K562 (cell line): ENCODE measurements around the gene MVD. TPM values are rescaled to one million over a fixed set of nuclear protein-coding genes. Genes with fewer than 3 reads are reported as not detected.

Source experiments
- BCL6 ChIP-seq: fragments of 250-450 bp; sonication (Bioruptor Pico); IDR thresholded peaks from 2 replicates; pipeline ENCODE4 v1.4.0; 2020
- ETV5 ChIP-seq: sonication (generic); formaldehyde crosslinking; IDR thresholded peaks from 2 replicates; pipeline ENCODE4 v1.4.0; 2020; ENCODE audit warnings: low read depth, mild to moderate bottlenecking, missing genetic modification reagents
- FUS ChIP-seq: fragments of 200-400 bp; formaldehyde crosslinking; optimal IDR thresholded peaks from 2 replicates; pipeline ENCODE3; 2017; ENCODE audit warnings: low read depth, low read length
- GABPA ChIP-seq: fragments of 200-800 bp; sonication (Bioruptor generic); conservative IDR thresholded peaks from 2 replicates; pipeline ENCODE4 v1.6.1; 2016; ENCODE audit warnings: low read depth, missing genetic modification characterization, missing compliant biosample characterization
- GTF2F1 ChIP-seq: IDR thresholded peaks from 2 replicates; pipeline ENCODE4 v1.6.1; 2011; ENCODE audit warnings: low read depth, low read length, improper control_type of control experiment
- HOXB6 ChIP-seq: fragments of 250-450 bp; sonication (Bioruptor Pico); IDR thresholded peaks from 2 replicates; pipeline ENCODE4 v1.5.1; 2022; ENCODE audit warnings: mild to moderate bottlenecking, borderline replicate concordance
- JUND ChIP-seq, 2 experiments: IDR thresholded peaks; 2 replicates in 1 of 2; 3 replicates in 1 of 2; pipeline ENCODE4 v1.6.1; 2011; ENCODE audit warnings: borderline replicate concordance in 2 of 2, low read depth in 2 of 2, low read length in 2 of 2, improper control_type of control experiment in 1 of 2, missing biosample characterization in 1 of 2, missing genetic modification characterization in 1 of 2, missing genetic modification reagents in 1 of 2
- NCOR1 ChIP-seq: fragments of 450-650 bp; IDR thresholded peaks from 2 replicates; pipeline ENCODE4 v1.6.1; 2016; ENCODE audit warnings: mild to moderate bottlenecking, moderate library complexity
- NR4A1 ChIP-seq, 2 experiments: fragments of 250-450 bp in 1 of 2; fragments of 450-650 bp in 1 of 2; sonication (Bioruptor Pico) in 1 of 2; IDR thresholded peaks; 2 replicates each; pipeline versions ENCODE4 v1.4.0 to v1.6.1; 2016 to 2020; ENCODE audit warnings: mild to moderate bottlenecking in 2 of 2, missing compliant biosample characterization in 1 of 2, missing genetic modification characterization in 1 of 2, moderate library complexity in 1 of 2
- PTRF ChIP-seq: fragments of 450-650 bp; IDR thresholded peaks from 2 replicates; pipeline ENCODE4 v1.6.1; 2016; ENCODE audit warnings: mild to moderate bottlenecking, missing genetic modification characterization, missing compliant biosample characterization
- RAD21 ChIP-seq, 2 experiments: fragments of 250-450 bp in 1 of 2; fragments of 450-650 bp in 1 of 2; sonication (Bioruptor Pico) in 1 of 2; formaldehyde crosslinking in 1 of 2; IDR thresholded peaks in 1 of 2; conservative IDR thresholded peaks in 1 of 2; 2 replicates each; pipeline versions ENCODE4 v1.4.0 to v1.8.0; 2020 to 2022; ENCODE audit warnings: mild to moderate bottlenecking in 2 of 2, moderate library complexity in 1 of 2
- SMC3 ChIP-seq: conservative IDR thresholded peaks from 2 replicates; pipeline ENCODE4 v1.6.1; 2011; ENCODE audit warnings: low read depth, low read length, improper control_type of control experiment; ENCODE audit not compliant: insufficient read depth
- SNIP1 ChIP-seq: fragments of 450-650 bp; IDR thresholded peaks from 2 replicates; pipeline ENCODE4 v1.7.1; 2017; ENCODE audit warnings: low read depth, mild to moderate bottlenecking
- STAT5A ChIP-seq: IDR thresholded peaks from 2 replicates; pipeline ENCODE4 v1.6.1; 2012; ENCODE audit warnings: low read length, inconsistent platforms, borderline replicate concordance
- YY1 ChIP-seq, 3 experiments: IDR thresholded peaks; 2 replicates each; pipeline ENCODE4 v1.6.1; 2011; ENCODE audit warnings: low read length in 2 of 3, mild to moderate bottlenecking in 2 of 3, moderate library complexity in 2 of 3, borderline replicate concordance in 1 of 3, control low read depth in 1 of 3, low read depth in 1 of 3; ENCODE audit not compliant: insufficient read depth in 3 of 3, insufficient replicate concordance in 2 of 3, control insufficient read depth in 1 of 3, insufficient read length in 1 of 3; ENCODE audit errors: extremely low read depth in 1 of 3
- ZBTB7A ChIP-seq: IDR thresholded peaks from 2 replicates; pipeline ENCODE4 v1.6.1; 2011; ENCODE audit warnings: low read depth, mild to moderate bottlenecking, low read length, moderate library complexity, borderline replicate concordance; ENCODE audit not compliant: control insufficient read depth
- ZNF134 ChIP-seq: fragments of 250-450 bp; sonication (Bioruptor Pico); conservative IDR thresholded peaks from 2 replicates; pipeline ENCODE4 v1.4.0; 2020
- ZNF324 ChIP-seq: fragments of 250-450 bp; sonication (Bioruptor Pico); IDR thresholded peaks from 2 replicates; pipeline ENCODE4 v1.4.0; 2020; ENCODE audit warnings: mild to moderate bottlenecking
- ZNF444 ChIP-seq: fragments of 250-450 bp; sonication (Bioruptor Pico); IDR thresholded peaks from 2 replicates; pipeline ENCODE4 v1.4.0; 2020; ENCODE audit warnings: mild to moderate bottlenecking, moderate library complexity
- ZNF589 ChIP-seq: fragments of 200-800 bp; sonication (Bioruptor generic); IDR thresholded peaks from 2 replicates; pipeline ENCODE4 v1.6.1; 2016; ENCODE audit warnings: low read depth, missing genetic modification characterization, missing compliant biosample characterization
- polyA plus RNA-seq, 8 experiments: library from polyadenylated mRNA; depleted of rRNA in 4 of 8; stranded (reverse) in 5 of 8; unstranded in 3 of 8; fragments of >200 nt; fragmentation: Nextera tagmentation in 2 of 8; fragmentation: Illumina TruSeq in 1 of 8; extraction: Ambion mirVana in 2 of 8; extraction: Trizol in 1 of 8; gene quantifications; 2 replicates each; pipeline versions ENCODE4 v1.2.1 to v1.2.3, GENCODE V29; 2011 to 2014; ENCODE audit warnings: inconsistent platforms in 1 of 8, missing spikeins in 1 of 8
- total RNA-seq, 7 experiments: library from RNA; depleted of rRNA in 6 of 7; stranded (reverse); fragments of >200 nt in 6 of 7; fragmentation: Illumina TruSeq in 2 of 7; extraction: Trizol in 2 of 7; gene quantifications; 2 replicates each; pipeline versions ENCODE4 v1.2.1 to v1.2.3, GENCODE V29; 2011 to 2021; ENCODE audit warnings: low replicate concordance in 1 of 7
- TF ChIP-seq, protein P1 (sequence below), 2 experiments: IDR thresholded peaks in 1 of 2; conservative IDR thresholded peaks in 1 of 2; 2 replicates each; pipeline ENCODE4 v1.6.1; 2016; ENCODE audit warnings: low read depth in 2 of 2, mild to moderate bottlenecking in 1 of 2, missing compliant biosample characterization in 1 of 2, missing genetic modification characterization in 1 of 2, moderate library complexity in 1 of 2
- TF ChIP-seq, protein P2 (sequence below): IDR thresholded peaks from 3 replicates; pipeline ENCODE4 v1.6.1; 2011; ENCODE audit warnings: borderline replicate concordance, mild to moderate bottlenecking; ENCODE audit not compliant: insufficient read length, insufficient read depth

MVD gene
- total and polyA plus RNA-seq, 9 of the 15 experiments (the other 6 are each of a cell fraction or from before 2014, with no cell fraction given) = 12.2 to 141 (median 45.3) TPM

- no peak for TF ChIP-seq PTRF (tag)
- TF ChIP-seq, protein P1, sequence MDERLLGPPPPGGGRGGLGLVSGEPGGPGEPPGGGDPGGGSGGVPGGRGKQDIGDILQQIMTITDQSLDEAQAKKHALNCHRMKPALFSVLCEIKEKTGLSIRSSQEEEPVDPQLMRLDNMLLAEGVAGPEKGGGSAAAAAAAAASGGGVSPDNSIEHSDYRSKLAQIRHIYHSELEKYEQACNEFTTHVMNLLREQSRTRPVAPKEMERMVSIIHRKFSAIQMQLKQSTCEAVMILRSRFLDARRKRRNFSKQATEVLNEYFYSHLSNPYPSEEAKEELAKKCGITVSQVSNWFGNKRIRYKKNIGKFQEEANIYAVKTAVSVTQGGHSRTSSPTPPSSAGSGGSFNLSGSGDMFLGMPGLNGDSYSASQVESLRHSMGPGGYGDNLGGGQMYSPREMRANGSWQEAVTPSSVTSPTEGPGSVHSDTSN (CRISPR knock-in tag; IDR thresholded peaks at IDR 0.05; ENCODE audit: low read depth) = no peak
- TF ChIP-seq, protein P1 (tag; conservative IDR thresholded peaks at IDR 0.05; ENCODE audit: low read depth) = no peak
- no peak for TF ChIP-seq ZNF134
- TF ChIP-seq ZNF444 (CRISPR knock-in tag) = no peak
- TF ChIP-seq NCOR1 = no peak
- TF ChIP-seq ETV5 (CRISPR knock-in tag) = no peak
- TF ChIP-seq, protein P2, sequence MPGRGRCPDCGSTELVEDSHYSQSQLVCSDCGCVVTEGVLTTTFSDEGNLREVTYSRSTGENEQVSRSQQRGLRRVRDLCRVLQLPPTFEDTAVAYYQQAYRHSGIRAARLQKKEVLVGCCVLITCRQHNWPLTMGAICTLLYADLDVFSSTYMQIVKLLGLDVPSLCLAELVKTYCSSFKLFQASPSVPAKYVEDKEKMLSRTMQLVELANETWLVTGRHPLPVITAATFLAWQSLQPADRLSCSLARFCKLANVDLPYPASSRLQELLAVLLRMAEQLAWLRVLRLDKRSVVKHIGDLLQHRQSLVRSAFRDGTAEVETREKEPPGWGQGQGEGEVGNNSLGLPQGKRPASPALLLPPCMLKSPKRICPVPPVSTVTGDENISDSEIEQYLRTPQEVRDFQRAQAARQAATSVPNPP = no peak
- peak; percentile 48; the same call in 1 of the 2 replicates for TF ChIP-seq ZBTB7A
- peak in 1 of 3 experiments; percentile 32 for TF ChIP-seq YY1 (IDR thresholded peaks at IDR 0.05; ENCODE audit: borderline replicate concordance in 1 of 3, control insufficient read depth in 1 of 3, extremely low read depth in 1 of 3, insufficient read depth in 3 of 3, insufficient read length in 1 of 3, insufficient replicate concordance in 2 of 3, low read depth in 1 of 3, low read length in 2 of 3)
- no peak for TF ChIP-seq ZNF589
- no peak for TF ChIP-seq GABPA (tag)
- TF ChIP-seq NR4A1 (CRISPR knock-in tag; IDR thresholded peaks at IDR 0.05) = no peak
- TF ChIP-seq NR4A1 (tag; IDR thresholded peaks at IDR 0.05) = no peak
- peak in 1 of 2 experiments; percentile 57; a peak in 2 of 4 replicates for TF ChIP-seq RAD21 (CRISPR knock-in tag; conservative IDR thresholded peaks at IDR 0.05 in 1 of 2, IDR thresholded peaks at IDR 0.05 in 1 of 2)
- TF ChIP-seq JUND (IDR thresholded peaks at IDR 0.05; ENCODE audit: borderline replicate concordance, low read depth, low read length) = no peak
- TF ChIP-seq JUND (tag; IDR thresholded peaks at IDR 0.05; ENCODE audit: borderline replicate concordance, low read depth, low read length) = no peak
- TF ChIP-seq FUS = no peak
- TF ChIP-seq ZNF324 (CRISPR knock-in tag) = no peak
- TF ChIP-seq SNIP1 = no peak
- no peak for TF ChIP-seq HOXB6 (CRISPR knock-in tag)
- 0 out of 2 replicates have a peak, but pooled peaks have one; percentile 4 for TF ChIP-seq SMC3
- TF ChIP-seq GTF2F1 = no peak
- TF ChIP-seq STAT5A = no peak
- no peak for TF ChIP-seq BCL6 (CRISPR knock-in tag)
These were observed 35.1 kb upstream of the MVD start (continued) for GRCh38 chr16:88697831-88698615.
